ENCODE results near the gene DCUN1D5.

- TF ChIP-seq CTCF (conservative IDR thresholded peaks at IDR 0.05 in 1 of 2, IDR thresholded peaks at IDR 0.05 in 1 of 2; ENCODE audit: extremely low read depth in 1 of 2, insufficient read depth in 1 of 2, low read depth in 1 of 2, low read length in 2 of 2), result no peak
- TF ChIP-seq EZH2 (IDR thresholded peaks at IDR 0.05; ENCODE audit: borderline replicate concordance, low read length), result no peak
Observed at GRCh38 chr11:103047837-103048236, 44.1 kb downstream of the DCUN1D5 start.
